Ovary (tissue), 9 donors: ENCODE results near the gene RHBDD3. TPM values are rescaled to one million over a fixed set of nuclear protein-coding genes. Genes with fewer than 3 reads are reported as not detected.

Source experiments
- DNase-seq, 5 donors: peaks; one replicate each; pipeline ENCODE4 v3.0.0-alpha.2; 2019 to 2020
- H3K27ac ChIP-seq, 2 donors: fragments of 200-600 bp; one replicate each; pipeline versions ENCODE4 v1.5.1 to v1.8.0; 2019 to 2022
- H3K27me3 ChIP-seq: fragments of 200-600 bp; one replicate; pipeline ENCODE4 v1.8.0; 2022
- H3K36me3 ChIP-seq: fragments of 200-600 bp; sonication (generic); one replicate; pipeline ENCODE4 v1.5.1; 2019
- H3K4me1 ChIP-seq: one replicate; pipeline ENCODE4 v1.8.1; 2013; ENCODE audit warnings: mild to moderate bottlenecking, moderate library complexity; ENCODE audit not compliant: insufficient read depth
- H3K4me3 ChIP-seq: fragments of 200-600 bp; sonication (generic); one replicate; pipeline ENCODE4 v1.5.1; 2017
- H3K9me3 ChIP-seq, 2 donors: fragments of 200-600 bp in 1 of 2; sonication (generic) in 1 of 2; one replicate each; pipeline versions ENCODE4 v1.5.1 to v1.8.1; 2013 to 2019; ENCODE audit warnings: mild to moderate bottlenecking in 1 of 2, moderate library complexity in 1 of 2
- EP300 ChIP-seq: sonication (generic); formaldehyde crosslinking; IDR thresholded peaks from one replicate; pipeline ENCODE4 v1.6.1; 2017; ENCODE audit warnings: antibody characterized with exemption
- POLR2A ChIP-seq: fragments of 450-650 bp; IDR thresholded peaks from one replicate; pipeline ENCODE4 v1.6.1; 2017; ENCODE audit warnings: antibody characterized with exemption, mild to moderate bottlenecking, moderate library complexity
- WGBS, 3 donors: extraction: QIAGEN DNeasy Blood & Tissue Kit in 1 of 3; methylation state at CpG; one replicate each; pipeline versions ENCODE4 v1.1.5 to v1.1.7; 2013 to 2017; 5-methylcytosine and 5-hydroxymethylcytosine counted together
- intact Hi-C, 4 donors: fragments of 100-400 bp; cut with DNase I; formaldehyde crosslinking; loops; one replicate each; pipeline versions ENCODE4 v1.11.0 to v1.15.1; 2022 to 2023
- polyA plus RNA-seq, 2 donors: library from polyadenylated mRNA; stranded (reverse); fragments of 200-250 nt in 1 of 2; fragments of 350-450 nt in 1 of 2; fragmentation: Illumina TruSeq in 1 of 2; extraction: RNeasy Lipid Tissue Mini Kit (QIAGEN cat#74804) in 1 of 2; gene quantifications; one replicate each; pipeline ENCODE4 v1.2.3, GENCODE V29; 2013 to 2014
- total RNA-seq, 7 donors: library from RNA; depleted of rRNA in 2 of 7; stranded (reverse); fragments of >200 nt in 2 of 7; fragmentation: NEBNext Ultra II Directional in 3 of 7; extraction: Animal tissue kit (Norgen Biotek cat#: 25700) in 3 of 7; gene quantifications; one replicate each; pipeline versions ENCODE4 v1.1.0 to v1.2.4, GENCODE V29; 2016 to 2023
- TF ChIP-seq, protein P1 (sequence below), 3 donors: fragments of 450-650 bp in 2 of 3; fragments of 200-600 bp in 1 of 3; IDR thresholded peaks; one replicate each; pipeline versions ENCODE4 v1.5.1 to v1.8.0; 2016 to 2022; ENCODE audit warnings: antibody characterized with exemption in 3 of 3, mild to moderate bottlenecking in 1 of 3
- donor health status: DM: no; HTN: no; CAD: no; lungs with moderate emphysema.
- donor health status: DM: no; HTN: no; CAD: no.
- donor health status: Bipolar disorder and iron deficiency.
- donor health status: DM: yes; HTN: yes; CAD: no.
- donor health status: DM: no; HTN: no; CAD: no.
- donor health status: DM: yes; HTN: yes; CAD: no.

The RHBDD3 gene
- total and polyA plus RNA-seq, 9 donors = 4.2 to 26.8 (median 19.4) TPM

- Histone ChIP-seq H3K27me3 (no peaks in the 10 kb centered on the region), H3K9me3 (no peaks in the 10 kb centered on the region), H3K4me3 (no peak overlapping the region), H3K36me3 (no peaks in the 10 kb centered on the region), H3K27ac (no peak overlapping the region), H3K4me1 (peaks cover 5% of the 10 kb centered on the region)
- peak in 1 of 5 donors; percentile 9 for DNase-seq
- WGBS, 3 donors = 49 to 91% (median 77%) methylated on average over 2 of the region's 2 CpGs
- intact Hi-C loops = no loop called here
- TF ChIP-seq POLR2A (no peak), EP300 (no peak)
- TF ChIP-seq, protein P1, sequence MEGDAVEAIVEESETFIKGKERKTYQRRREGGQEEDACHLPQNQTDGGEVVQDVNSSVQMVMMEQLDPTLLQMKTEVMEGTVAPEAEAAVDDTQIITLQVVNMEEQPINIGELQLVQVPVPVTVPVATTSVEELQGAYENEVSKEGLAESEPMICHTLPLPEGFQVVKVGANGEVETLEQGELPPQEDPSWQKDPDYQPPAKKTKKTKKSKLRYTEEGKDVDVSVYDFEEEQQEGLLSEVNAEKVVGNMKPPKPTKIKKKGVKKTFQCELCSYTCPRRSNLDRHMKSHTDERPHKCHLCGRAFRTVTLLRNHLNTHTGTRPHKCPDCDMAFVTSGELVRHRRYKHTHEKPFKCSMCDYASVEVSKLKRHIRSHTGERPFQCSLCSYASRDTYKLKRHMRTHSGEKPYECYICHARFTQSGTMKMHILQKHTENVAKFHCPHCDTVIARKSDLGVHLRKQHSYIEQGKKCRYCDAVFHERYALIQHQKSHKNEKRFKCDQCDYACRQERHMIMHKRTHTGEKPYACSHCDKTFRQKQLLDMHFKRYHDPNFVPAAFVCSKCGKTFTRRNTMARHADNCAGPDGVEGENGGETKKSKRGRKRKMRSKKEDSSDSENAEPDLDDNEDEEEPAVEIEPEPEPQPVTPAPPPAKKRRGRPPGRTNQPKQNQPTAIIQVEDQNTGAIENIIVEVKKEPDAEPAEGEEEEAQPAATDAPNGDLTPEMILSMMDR (IDR thresholded peaks at IDR 0.05) = no peak
Measured at GRCh38 chr22:29302402-29302680, 34.6 kb upstream of the RHBDD3 start.

DNA sequence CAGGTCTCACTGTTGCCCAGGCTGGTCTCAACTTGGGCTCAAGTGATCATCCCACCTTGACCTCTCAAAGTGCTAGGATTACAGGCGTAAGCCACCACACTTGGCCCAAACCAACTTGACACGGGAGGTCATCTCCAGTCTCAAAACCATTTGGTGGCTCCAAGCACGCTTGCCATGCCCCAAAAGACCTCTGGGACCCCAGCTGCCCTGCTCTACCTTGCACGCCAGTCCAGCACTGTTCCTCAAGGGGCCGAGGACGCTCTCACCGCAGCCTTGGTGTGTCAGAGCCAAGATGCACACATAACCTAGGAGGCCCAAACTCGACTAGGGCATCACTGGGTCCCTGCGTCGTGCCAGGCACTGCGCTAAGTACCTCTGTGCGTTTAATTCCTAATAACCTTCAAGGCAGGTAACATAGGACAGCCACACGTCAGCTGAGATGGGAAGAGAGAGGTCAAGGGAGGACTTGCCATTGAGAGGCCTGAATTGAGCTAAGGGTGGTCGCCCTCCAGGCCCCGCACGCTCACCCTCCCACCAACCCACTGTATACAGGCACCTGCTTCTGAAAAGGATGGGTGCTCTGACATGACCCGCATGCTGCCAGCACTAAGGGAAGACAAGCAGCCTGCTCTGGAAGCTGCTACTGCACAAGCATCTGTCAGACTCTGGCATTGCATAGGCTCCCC lies 34.1 kb upstream of the RHBDD3 start:
- H3K27ac ChIP-seq = no peak overlapping the region
- no peaks in the 10 kb centered on the region for H3K36me3 ChIP-seq
- H3K27me3 ChIP-seq = no peaks in the 10 kb centered on the region
- peaks cover 3% of the 10 kb centered on the region for H3K4me1 ChIP-seq
- peak in 2 of 5 donors; percentile 18 to 20 for DNase-seq
- no peak overlapping the region for H3K4me3 ChIP-seq
- intact Hi-C loops = no loop called here
- TF ChIP-seq, protein P1 (IDR thresholded peaks at IDR 0.05) = no peak
- TF ChIP-seq EP300 = no peak
- TF ChIP-seq POLR2A = no peak
- no peaks in the 10 kb centered on the region for H3K9me3 ChIP-seq
- 83 to 85% (median 84%) methylated on average over 17 of the region's 17 CpGs for WGBS, 3 donors

GRCh38 chr22:29300807-29301601 lies 33.2 kb upstream of the RHBDD3 start:
- peak in 2 of 5 donors; percentile 15 to 20 for DNase-seq

GRCh38 chr22:29300467-29300806 lies 32.7 kb upstream of the RHBDD3 start:
- H3K9me3 ChIP-seq = no peaks in the 10 kb centered on the region
- H3K36me3 ChIP-seq = no peaks in the 10 kb centered on the region
- H3K27ac ChIP-seq = no peak overlapping the region
- DNase-seq = peak in 1 of 5 donors; percentile 4
- no peaks in the 10 kb centered on the region for H3K27me3 ChIP-seq
- no peak overlapping the region for H3K4me3 ChIP-seq
- H3K4me1 ChIP-seq = peaks cover 3% of the 10 kb centered on the region
- TF ChIP-seq, protein P1 (IDR thresholded peaks at IDR 0.05) = no peak
- intact Hi-C loops = no loop called here
- WGBS, 3 donors = 54 to 62% (median 54%) methylated on average over 4 of the region's 4 CpGs

More at GRCh38 chr22:29300807-29301601, 33.2 kb upstream of the RHBDD3 start:
- Histone ChIP-seq H3K36me3 (no peaks in the 10 kb centered on the region), H3K4me1 (peaks cover 3% of the 10 kb centered on the region), H3K9me3 (no peaks in the 10 kb centered on the region), H3K27ac (no peak overlapping the region), H3K27me3 (no peaks in the 10 kb centered on the region), H3K4me3 (no peak overlapping the region)
- 60 to 65% (median 62%) methylated on average over 10 of the region's 10 CpGs for WGBS, 3 donors
- intact Hi-C loops = no loop called here
- TF ChIP-seq, protein P1 (IDR thresholded peaks at IDR 0.05) = no peak
- TF ChIP-seq POLR2A (no peak), EP300 (no peak)
